Measurements from ENCODE around the gene KLK12.

- TF ChIP-seq POLR2A (IDR thresholded peaks at IDR 0.05) (no peak), CTCF (IDR thresholded peaks at IDR 0.05) (no peak), POLR2AphosphoS5 (IDR thresholded peaks at IDR 0.05) (no peak), EP300 (IDR thresholded peaks at IDR 0.05) (no peak)
These were observed 33.3 kb downstream of the KLK12 start, which contains the start of gene KLK8 for GRCh38 chr19:51001515-51001914.

Data from gastroesophageal sphincter (tissue), 3 donors.